Neural cell (in vitro differentiated cells): ENCODE results near the gene GPATCH4.

Experiments
- EZH2 ChIP-seq: fragments of 200-600, 300-800 bp; shearing (Covaris generic), sonication (generic); IDR thresholded peaks from 2 replicates; pipeline ENCODE4 v1.6.1; 2014; ENCODE audit warnings: antibody characterized with exemption, low read length, borderline replicate concordance, mild to moderate bottlenecking; ENCODE audit not compliant: insufficient read depth, poor library complexity, severe bottlenecking
- POLR2AphosphoS5 ChIP-seq: IDR thresholded peaks from 2 replicates; pipeline ENCODE4 v1.6.1; 2012
- SMC3 ChIP-seq: fragments of 450-650 bp; conservative IDR thresholded peaks from 2 replicates; pipeline ENCODE4 v1.6.1; 2014; ENCODE audit warnings: antibody characterized with exemption, mild to moderate bottlenecking, moderate library complexity; ENCODE audit not compliant: poor library complexity
- TAF1 ChIP-seq: IDR thresholded peaks from 2 replicates; pipeline ENCODE4 v1.6.1; 2012; ENCODE audit warnings: low read depth
- TF ChIP-seq, protein P1 (sequence below): fragments of 450-650 bp; IDR thresholded peaks from 2 replicates; pipeline ENCODE4 v1.5.1; 2014; ENCODE audit warnings: antibody characterized with exemption, mild to moderate bottlenecking, moderate library complexity; ENCODE audit not compliant: poor library complexity, severe bottlenecking

DNA sequence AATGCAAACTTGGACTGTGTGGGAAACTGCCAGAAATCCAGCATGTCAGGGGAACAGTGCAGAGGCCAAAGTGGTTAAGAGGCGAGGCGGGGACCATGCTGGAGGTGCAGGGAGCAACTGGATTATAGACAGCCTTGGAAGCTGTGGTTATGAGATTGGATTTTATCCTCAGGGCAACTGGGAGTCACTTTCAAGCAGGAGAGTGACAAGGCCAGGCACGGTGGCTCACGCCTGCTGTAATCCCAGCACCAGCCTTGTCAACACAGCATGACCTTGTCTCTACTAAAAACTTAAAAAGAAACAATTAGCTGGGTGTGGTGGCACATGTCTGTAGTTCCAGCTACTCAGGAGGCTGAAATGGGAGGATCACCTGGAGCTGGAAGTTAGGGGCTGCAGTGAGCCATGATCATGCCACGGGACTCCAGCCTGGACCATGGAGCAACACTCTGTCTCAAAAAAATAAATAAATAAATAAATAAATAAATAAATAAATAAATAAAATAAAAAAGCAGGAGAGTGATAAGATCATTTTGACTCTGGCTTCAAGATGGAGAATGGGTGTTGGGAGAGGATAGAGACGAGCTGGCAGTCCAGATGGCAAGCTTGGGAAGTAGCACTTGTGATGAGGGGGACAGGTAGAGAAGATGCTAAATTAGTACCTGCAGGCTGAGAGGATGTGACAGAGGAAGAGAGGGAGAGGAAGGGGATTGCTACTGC is 21.5 kb upstream of the GPATCH4 start:
- TF ChIP-seq, protein P1, sequence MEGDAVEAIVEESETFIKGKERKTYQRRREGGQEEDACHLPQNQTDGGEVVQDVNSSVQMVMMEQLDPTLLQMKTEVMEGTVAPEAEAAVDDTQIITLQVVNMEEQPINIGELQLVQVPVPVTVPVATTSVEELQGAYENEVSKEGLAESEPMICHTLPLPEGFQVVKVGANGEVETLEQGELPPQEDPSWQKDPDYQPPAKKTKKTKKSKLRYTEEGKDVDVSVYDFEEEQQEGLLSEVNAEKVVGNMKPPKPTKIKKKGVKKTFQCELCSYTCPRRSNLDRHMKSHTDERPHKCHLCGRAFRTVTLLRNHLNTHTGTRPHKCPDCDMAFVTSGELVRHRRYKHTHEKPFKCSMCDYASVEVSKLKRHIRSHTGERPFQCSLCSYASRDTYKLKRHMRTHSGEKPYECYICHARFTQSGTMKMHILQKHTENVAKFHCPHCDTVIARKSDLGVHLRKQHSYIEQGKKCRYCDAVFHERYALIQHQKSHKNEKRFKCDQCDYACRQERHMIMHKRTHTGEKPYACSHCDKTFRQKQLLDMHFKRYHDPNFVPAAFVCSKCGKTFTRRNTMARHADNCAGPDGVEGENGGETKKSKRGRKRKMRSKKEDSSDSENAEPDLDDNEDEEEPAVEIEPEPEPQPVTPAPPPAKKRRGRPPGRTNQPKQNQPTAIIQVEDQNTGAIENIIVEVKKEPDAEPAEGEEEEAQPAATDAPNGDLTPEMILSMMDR = no peak
- TF ChIP-seq POLR2AphosphoS5 (no peak), EZH2 (no peak), SMC3 (no peak), TAF1 (no peak)
